Spleen (tissue), 11 donors: Measurements from ENCODE around the gene AKAP1. TPM values are rescaled to one million over a fixed set of nuclear protein-coding genes. Genes with fewer than 3 reads are reported as not detected.

Source experiments
- DNase-seq: peaks from one replicate; pipeline ENCODE4 v3.0.0-alpha.2; 2020
- H3K27ac ChIP-seq, 8 donors: fragments of 200-600 bp; sonication (generic) in 7 of 8; 1 replicate in 4 of 8; 2 replicates in 4 of 8; pipeline versions ENCODE4 v1.5.0 to v1.8.0; 2016 to 2021; ENCODE audit warnings: inconsistent platforms in 4 of 8, mild to moderate bottlenecking in 4 of 8, moderate library complexity in 1 of 8
- H3K27me3 ChIP-seq, 7 donors: fragments of 200-600 bp; sonication (generic) in 6 of 7; replicated peaks in 1 of 7; 1 replicate in 4 of 7; 2 replicates in 3 of 7; pipeline versions ENCODE4 v1.5.0 to v1.8.0; 2016 to 2021; ENCODE audit warnings: inconsistent platforms in 3 of 7, mild to moderate bottlenecking in 1 of 7
- H3K36me3 ChIP-seq, 6 donors: fragments of 200-600 bp; sonication (generic) in 5 of 6; 1 replicate in 4 of 6; 2 replicates in 2 of 6; pipeline versions ENCODE4 v1.5.0 to v1.8.0; 2016 to 2021; ENCODE audit warnings: inconsistent platforms in 2 of 6
- H3K4me1 ChIP-seq, 6 donors: fragments of 200-600 bp; sonication (generic) in 5 of 6; 1 replicate in 3 of 6; 2 replicates in 3 of 6; pipeline versions ENCODE4 v1.5.0 to v1.8.0; 2016 to 2021; ENCODE audit warnings: inconsistent platforms in 3 of 6
- H3K4me3 ChIP-seq, 8 donors: fragments of 200-600 bp; sonication (generic) in 7 of 8; 1 replicate in 4 of 8; 2 replicates in 4 of 8; pipeline versions ENCODE4 v1.5.0 to v1.8.0; 2016 to 2021; ENCODE audit warnings: inconsistent platforms in 4 of 8, mild to moderate bottlenecking in 4 of 8, moderate library complexity in 2 of 8
- H3K9me3 ChIP-seq, 8 donors: fragments of 200-600 bp; sonication (generic) in 7 of 8; 1 replicate in 4 of 8; 2 replicates in 4 of 8; pipeline versions ENCODE4 v1.5.0 to v1.8.0; 2016 to 2021; ENCODE audit warnings: inconsistent platforms in 4 of 8
- POLR2A ChIP-seq, 3 donors: fragments of 450-650 bp; IDR thresholded peaks; one replicate each; pipeline ENCODE4 v1.5.1; 2017; ENCODE audit warnings: antibody characterized with exemption in 3 of 3, mild to moderate bottlenecking in 1 of 3
- POLR2AphosphoS5 ChIP-seq, 3 donors: sonication (generic); formaldehyde crosslinking; IDR thresholded peaks; one replicate each; pipeline ENCODE4 v1.5.1; 2017; ENCODE audit warnings: antibody characterized with exemption in 3 of 3
- WGBS, 5 donors: extraction: QIAGEN DNeasy Blood & Tissue Kit in 3 of 5; methylation state at CpG; one replicate each; pipeline versions ENCODE4 v1.1.5 to v1.1.7; 2013 to 2018; 5-methylcytosine and 5-hydroxymethylcytosine counted together
- intact Hi-C: fragments of 100-400 bp; cut with DNase I; formaldehyde crosslinking; loops from one replicate; pipeline ENCODE4 v1.15.0; 2023; ENCODE audit warnings: low total_unique reads
- polyA plus RNA-seq, 3 donors: library from polyadenylated mRNA; stranded (reverse); fragments of 200-250 nt; gene quantifications; one replicate each; pipeline ENCODE4 v1.2.1, GENCODE V29; 2013
- total RNA-seq, 7 donors: library from RNA; depleted of rRNA in 3 of 7; stranded (reverse); fragments of >200 nt in 3 of 7; fragmentation: NEBNext Ultra II Directional in 4 of 7; extraction: Animal tissue kit (Norgen Biotek cat#: 25700) in 4 of 7; gene quantifications; one replicate each; pipeline versions ENCODE4 v1.1.0 to v1.2.1, GENCODE V29; 2016 to 2021
- TF ChIP-seq, protein P1 (sequence below), 11 experiments: fragments of 200-600 bp in 7 of 11; fragments of 450-650 bp in 4 of 11; sonication (generic) in 4 of 11; IDR thresholded peaks in 8 of 11; conservative IDR thresholded peaks in 3 of 11; 1 replicate in 7 of 11; 2 replicates in 4 of 11; pipeline versions ENCODE4 v1.4.0 to v1.8.0; 2016 to 2021; ENCODE audit warnings: antibody characterized with exemption in 11 of 11, inconsistent platforms in 4 of 11, mild to moderate bottlenecking in 1 of 11
- donor health status: healthy with polysubstance abuse.
- donor health status: DM: no; HTN: no; CAD: no; lungs with moderate emphysema.
- donor health status: DM: no; HTN: no; CAD: no.
- donor health status: Bipolar disorder and iron deficiency.
- donor health status: healthy.
- donor health status: DM: no; HTN: no; CAD: no.
- donor health status: DM: yes; HTN: yes; CAD: no.

The AKAP1 gene
- total and polyA plus RNA-seq, 10 donors: 6.7 to 23.9 (median 17.6) TPM

DNA sequence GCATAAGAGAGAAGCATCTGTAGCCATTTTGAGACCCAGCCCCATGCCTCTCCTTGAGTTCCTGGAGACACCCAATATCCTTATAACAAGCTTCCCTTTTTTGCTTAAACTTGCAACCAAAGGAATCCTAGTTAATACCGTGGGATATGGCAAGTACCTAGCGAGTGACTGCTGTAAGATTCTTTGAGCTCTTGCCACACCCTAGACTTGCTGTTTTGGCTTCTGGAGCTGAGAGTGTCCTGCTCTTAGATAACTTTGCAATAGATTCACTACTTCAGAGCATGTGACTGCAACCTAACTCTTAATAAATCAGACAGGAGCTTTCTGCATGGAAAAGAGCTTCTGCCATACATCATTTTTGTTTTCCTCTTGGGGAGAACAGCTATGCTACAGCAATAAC, 58.3 kb downstream of the AKAP1 start:
- Histone ChIP-seq H3K9me3 (no peaks in the 10 kb centered on the region), H3K36me3 (no peaks in the 10 kb centered on the region), H3K4me3 (no peak overlapping the region), H3K27me3 (no peaks in the 10 kb centered on the region), H3K27ac (no peak overlapping the region), H3K4me1 (peaks cover 0 to 8% (median 0%) of the 10 kb centered on the region in 6 donors)
- intact Hi-C loops: no loop called here
- WGBS, 5 donors: 69 to 78% (median 77%) methylated on average over 2 of the region's 2 CpGs
- DNase-seq: no peak
- TF ChIP-seq POLR2AphosphoS5 (IDR thresholded peaks at IDR 0.05) (no peak), POLR2A (IDR thresholded peaks at IDR 0.05) (no peak)
- TF ChIP-seq, protein P1, sequence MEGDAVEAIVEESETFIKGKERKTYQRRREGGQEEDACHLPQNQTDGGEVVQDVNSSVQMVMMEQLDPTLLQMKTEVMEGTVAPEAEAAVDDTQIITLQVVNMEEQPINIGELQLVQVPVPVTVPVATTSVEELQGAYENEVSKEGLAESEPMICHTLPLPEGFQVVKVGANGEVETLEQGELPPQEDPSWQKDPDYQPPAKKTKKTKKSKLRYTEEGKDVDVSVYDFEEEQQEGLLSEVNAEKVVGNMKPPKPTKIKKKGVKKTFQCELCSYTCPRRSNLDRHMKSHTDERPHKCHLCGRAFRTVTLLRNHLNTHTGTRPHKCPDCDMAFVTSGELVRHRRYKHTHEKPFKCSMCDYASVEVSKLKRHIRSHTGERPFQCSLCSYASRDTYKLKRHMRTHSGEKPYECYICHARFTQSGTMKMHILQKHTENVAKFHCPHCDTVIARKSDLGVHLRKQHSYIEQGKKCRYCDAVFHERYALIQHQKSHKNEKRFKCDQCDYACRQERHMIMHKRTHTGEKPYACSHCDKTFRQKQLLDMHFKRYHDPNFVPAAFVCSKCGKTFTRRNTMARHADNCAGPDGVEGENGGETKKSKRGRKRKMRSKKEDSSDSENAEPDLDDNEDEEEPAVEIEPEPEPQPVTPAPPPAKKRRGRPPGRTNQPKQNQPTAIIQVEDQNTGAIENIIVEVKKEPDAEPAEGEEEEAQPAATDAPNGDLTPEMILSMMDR (IDR thresholded peaks at IDR 0.05 in 8 of 11, conservative IDR thresholded peaks at IDR 0.05 in 3 of 11): no peak

DNA sequence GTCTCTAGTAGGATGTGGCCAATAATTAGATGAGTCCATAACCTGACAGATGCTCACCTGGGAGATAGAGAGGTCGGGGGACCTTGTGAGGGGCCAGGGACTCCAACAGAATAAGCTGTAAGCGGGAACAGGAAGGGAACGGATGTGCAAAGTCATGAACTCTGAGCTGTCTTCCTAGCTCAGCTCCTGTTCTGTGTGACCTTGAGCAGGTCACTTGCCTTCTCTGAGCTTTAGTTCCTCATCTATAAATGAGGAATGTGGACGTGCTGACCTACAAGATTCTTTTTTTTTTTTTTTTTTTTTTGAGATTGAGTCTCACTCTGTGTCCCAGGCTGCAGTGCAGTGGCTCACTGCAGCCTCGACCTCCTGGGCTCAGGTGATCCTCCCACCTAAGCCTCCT, 58.9 kb downstream of the AKAP1 start:
- TF ChIP-seq, protein P1 (IDR thresholded peaks at IDR 0.05 in 8 of 11, conservative IDR thresholded peaks at IDR 0.05 in 3 of 11): no peak
- TF ChIP-seq POLR2A (IDR thresholded peaks at IDR 0.05): no peak
- TF ChIP-seq POLR2AphosphoS5 (IDR thresholded peaks at IDR 0.05): no peak
- Histone ChIP-seq H3K9me3 (peaks cover 0 to 4% (median 0%) of the 10 kb centered on the region in 8 donors), H3K27ac (no peak overlapping the region), H3K4me3 (no peak overlapping the region), H3K27me3 (peaks cover 0 to 3% (median 0%) of the 10 kb centered on the region in 7 donors), H3K4me1 (peaks cover 0 to 8% (median 0%) of the 10 kb centered on the region in 6 donors), H3K36me3 (no peaks in the 10 kb centered on the region)
- intact Hi-C loops: no loop called here
- no peak for DNase-seq
- 70 to 82% (median 76%) methylated on average over 5 of the region's 5 CpGs for WGBS, 5 donors

DNA sequence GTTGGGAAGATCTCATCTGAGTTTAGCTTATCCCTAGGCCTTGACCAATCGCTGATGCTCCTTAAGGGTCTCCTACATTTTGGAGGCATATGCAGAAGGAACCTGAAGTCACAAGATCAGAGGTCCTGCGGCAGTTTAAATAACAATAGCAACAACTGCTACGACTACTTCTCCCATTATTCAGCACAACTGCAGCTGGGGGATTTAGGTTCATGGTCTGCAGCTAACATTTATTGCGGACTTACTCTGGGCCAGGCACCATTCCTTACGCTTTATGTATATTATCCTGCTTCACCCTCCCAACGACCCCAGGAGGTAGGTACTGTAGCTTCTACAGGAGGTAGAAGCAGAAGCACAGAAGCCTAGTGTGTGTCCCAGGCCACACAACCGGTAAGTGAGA, 59.5 kb downstream of the AKAP1 start:
- no peak for DNase-seq
- no peak for TF ChIP-seq POLR2A (IDR thresholded peaks at IDR 0.05)
- TF ChIP-seq POLR2AphosphoS5 (IDR thresholded peaks at IDR 0.05): no peak
- TF ChIP-seq, protein P1 (IDR thresholded peaks at IDR 0.05 in 8 of 11, conservative IDR thresholded peaks at IDR 0.05 in 3 of 11): no peak
- peaks cover 0 to 9% (median 0%) of the 10 kb centered on the region in 7 donors for H3K27me3 ChIP-seq
- H3K36me3 ChIP-seq: no peaks in the 10 kb centered on the region
- no peak overlapping the region for H3K4me3 ChIP-seq
- peaks cover 0 to 8% (median 0%) of the 10 kb centered on the region in 8 donors for H3K9me3 ChIP-seq
- H3K27ac ChIP-seq: no peak overlapping the region
- intact Hi-C loops: no loop called here
- 72 to 87% (median 80%) methylated on average over 7 of the region's 7 CpGs for WGBS, 5 donors
- peaks cover 0 to 8% (median 0%) of the 10 kb centered on the region in 6 donors for H3K4me1 ChIP-seq

DNA sequence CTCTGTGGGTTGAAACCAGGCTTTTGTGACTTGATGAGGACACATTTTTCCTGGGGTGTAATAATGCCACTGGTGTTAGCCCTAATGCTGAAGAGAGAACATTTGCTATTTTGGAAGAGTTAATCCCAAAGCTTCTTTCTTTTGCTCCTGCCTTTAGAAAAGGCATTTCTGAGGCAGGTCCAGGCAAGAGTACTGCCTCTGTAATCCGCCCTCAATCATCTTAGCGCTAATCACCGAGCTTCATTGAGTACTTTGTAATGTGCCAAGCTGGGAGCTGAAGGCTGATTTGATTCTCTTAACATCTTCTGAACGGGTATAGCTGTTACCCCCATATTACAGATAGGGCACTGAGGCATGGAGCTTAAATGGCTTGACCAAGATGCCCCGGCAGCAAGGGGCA, 60.3 kb downstream of the AKAP1 start:
- Histone ChIP-seq H3K9me3 (peaks cover 0 to 8% (median 0%) of the 10 kb centered on the region in 8 donors), H3K27me3 (peaks cover 0 to 17% (median 0%) of the 10 kb centered on the region in 7 donors), H3K4me3 (no peak overlapping the region), H3K27ac (no peak overlapping the region), H3K36me3 (no peaks in the 10 kb centered on the region), H3K4me1 (peaks cover 0 to 8% (median 0%) of the 10 kb centered on the region in 6 donors)
- TF ChIP-seq POLR2AphosphoS5 (IDR thresholded peaks at IDR 0.05): no peak
- TF ChIP-seq POLR2A (IDR thresholded peaks at IDR 0.05): no peak
- TF ChIP-seq, protein P1 (IDR thresholded peaks at IDR 0.05 in 8 of 11, conservative IDR thresholded peaks at IDR 0.05 in 3 of 11): no peak
- intact Hi-C loops: no loop called here
- 85 to 99% (median 89%) methylated on average over 5 of the region's 5 CpGs for WGBS, 5 donors
- DNase-seq: no peak
